Measurements from ENCODE around the gene LCK. TPM values are rescaled to one million over a fixed set of nuclear protein-coding genes. Genes with fewer than 3 reads are reported as not detected.
A peak's percentile ranks its signal among the peaks of the same experiment; 100 is the strongest.

The LCK gene
- 16.6 and 16.8 TPM in 2 replicates for total RNA-seq

DNA sequence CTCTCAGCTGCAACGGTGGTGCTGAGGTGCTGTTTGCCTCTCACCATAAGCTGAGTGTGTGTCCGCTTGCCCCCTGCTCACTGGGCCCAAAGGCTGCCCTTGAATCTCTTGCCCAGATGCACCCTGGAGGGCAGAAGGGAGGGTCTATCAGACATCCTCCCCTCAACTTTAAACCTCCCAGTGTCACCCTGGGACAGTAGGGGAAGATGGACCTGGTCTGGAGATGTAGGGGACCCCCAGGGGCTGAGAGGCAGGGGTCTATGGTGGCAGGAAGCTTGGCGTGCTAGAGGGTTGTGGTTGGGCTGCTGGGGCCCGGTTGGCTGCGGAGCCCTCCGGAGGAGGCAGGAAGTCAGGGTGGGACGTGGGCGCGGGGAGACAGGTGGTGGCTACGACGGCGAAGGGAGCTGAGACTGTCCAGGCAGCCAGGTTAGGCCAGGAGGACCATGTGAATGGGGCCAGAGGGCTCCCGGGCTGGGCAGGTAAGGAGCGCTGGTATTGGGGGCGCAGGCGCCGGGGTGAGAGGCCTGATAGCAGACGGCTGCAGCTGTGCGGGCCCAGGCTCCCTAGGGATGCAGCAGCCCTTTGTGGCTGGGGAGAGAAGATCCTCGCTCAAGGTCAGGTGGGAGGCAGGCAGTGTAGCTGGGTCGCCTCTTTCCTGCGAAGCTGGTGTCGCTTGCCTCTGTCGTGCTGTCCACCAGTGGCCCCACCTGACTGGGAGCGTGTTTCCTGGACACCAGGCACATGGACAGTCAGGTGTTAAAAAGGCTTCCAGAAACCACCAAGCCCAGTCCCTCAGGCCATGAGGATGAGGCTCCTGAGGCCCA, at the start of gene LCK:
Gene LCK (plus strand): TSS at position 373 of the 824 bp plus-strand sequence. CDS start 23,065 bp downstream, outside the sequence.
- peaks cover 93% of the 10 kb centered on the region for H3K4me1 Mint-ChIP-seq
- ATAC-seq (ENCODE audit: low read depth) (peak; percentile 28), DNase-seq (peak; percentile 59)
- intact Hi-C loops (cut with micrococcal nuclease), result loop anchor here (1.0 to 5.0 kb wide), 9 partner anchors 10 to 178 kb away; partner anchors contain the start of genes BSDC1, CCDC28B, EIF3I and KPNA6
- CTCF ChIA-PET, result interaction anchor here (1.1 to 4.8 kb wide), 3 partner anchors 10 to 85 kb away, joined by 3 to 42 read pairs (median 27); partner anchors contain the start of genes HDAC1 and MARCKSL1
- POLR2A ChIA-PET, result interaction anchor here (0.5 to 7.2 kb wide), 22 partner anchors 8 to 488 kb away, joined by 3 to 142 read pairs (median 6); partner anchors contain the start of genes BSDC1, CCDC28B, EIF3I and HDAC1
- TF ChIP-seq, protein P1, sequence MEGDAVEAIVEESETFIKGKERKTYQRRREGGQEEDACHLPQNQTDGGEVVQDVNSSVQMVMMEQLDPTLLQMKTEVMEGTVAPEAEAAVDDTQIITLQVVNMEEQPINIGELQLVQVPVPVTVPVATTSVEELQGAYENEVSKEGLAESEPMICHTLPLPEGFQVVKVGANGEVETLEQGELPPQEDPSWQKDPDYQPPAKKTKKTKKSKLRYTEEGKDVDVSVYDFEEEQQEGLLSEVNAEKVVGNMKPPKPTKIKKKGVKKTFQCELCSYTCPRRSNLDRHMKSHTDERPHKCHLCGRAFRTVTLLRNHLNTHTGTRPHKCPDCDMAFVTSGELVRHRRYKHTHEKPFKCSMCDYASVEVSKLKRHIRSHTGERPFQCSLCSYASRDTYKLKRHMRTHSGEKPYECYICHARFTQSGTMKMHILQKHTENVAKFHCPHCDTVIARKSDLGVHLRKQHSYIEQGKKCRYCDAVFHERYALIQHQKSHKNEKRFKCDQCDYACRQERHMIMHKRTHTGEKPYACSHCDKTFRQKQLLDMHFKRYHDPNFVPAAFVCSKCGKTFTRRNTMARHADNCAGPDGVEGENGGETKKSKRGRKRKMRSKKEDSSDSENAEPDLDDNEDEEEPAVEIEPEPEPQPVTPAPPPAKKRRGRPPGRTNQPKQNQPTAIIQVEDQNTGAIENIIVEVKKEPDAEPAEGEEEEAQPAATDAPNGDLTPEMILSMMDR (IDR thresholded peaks at IDR 0.05), result no peak
- H3K27ac Mint-ChIP-seq, result peak within 1 kb of the TSS; percentile 97
- no peaks in the 10 kb centered on the region for H3K36me3 Mint-ChIP-seq (ENCODE audit: low read depth)
- H3K4me3 Mint-ChIP-seq, result peak within 1 kb of the TSS; percentile 78
- H3K9me3 Mint-ChIP-seq, result no peaks in the 10 kb centered on the region
- no peaks in the 10 kb centered on the region for H3K27me3 Mint-ChIP-seq

DNA sequence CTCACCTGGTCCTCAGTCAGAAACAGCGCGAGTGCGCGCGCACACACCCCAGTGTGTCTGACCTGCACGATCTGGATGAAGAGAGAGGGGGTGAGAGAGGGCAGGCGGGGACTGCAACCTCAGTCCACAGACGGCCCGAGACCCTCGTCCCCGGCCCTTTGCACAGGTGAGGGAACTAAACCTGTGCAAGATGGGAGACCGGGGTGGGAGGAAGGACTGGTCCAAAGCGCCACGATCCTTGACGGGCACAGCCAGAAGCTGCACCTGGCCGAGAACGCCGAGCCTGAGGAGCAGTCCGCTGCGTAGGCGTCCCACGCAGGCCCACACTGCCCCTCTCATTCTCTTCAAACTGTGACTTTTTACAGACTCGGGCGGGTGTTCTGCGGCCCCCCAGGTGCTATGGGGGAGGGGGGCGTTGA, 46.1 kb upstream of the LCK start:
- H3K9me3 Mint-ChIP-seq, result no peaks in the 10 kb centered on the region
- DNase-seq, result no peak
- intact Hi-C loops (cut with micrococcal nuclease), result loop anchor here (1.0 to 5.0 kb wide), 2 partner anchors 10 to 87 kb away; partner anchors contain the start of gene HDAC1
- CTCF ChIA-PET, result interaction anchor here (1.0 to 1.2 kb wide), 2 partner anchors 11 to 111 kb away, joined by 3 read pairs; no protein-coding TSS in a partner anchor
- peak overlapping the region; percentile 24 for H3K27ac Mint-ChIP-seq
- H3K4me3 Mint-ChIP-seq, result peak overlapping the region; percentile 85
- no peaks in the 10 kb centered on the region for H3K27me3 Mint-ChIP-seq
- TF ChIP-seq, protein P1 (IDR thresholded peaks at IDR 0.05), result no peak
- H3K36me3 Mint-ChIP-seq (ENCODE audit: low read depth), result peaks cover 31% of the 10 kb centered on the region
- ATAC-seq (ENCODE audit: low read depth), result no peak
- H3K4me1 Mint-ChIP-seq, result peaks cover 80% of the 10 kb centered on the region
- POLR2A ChIA-PET, result interaction anchor here (0.5 to 2.0 kb wide), 9 partner anchors 10 to 189 kb away, joined by 3 to 8 read pairs (median 5); partner anchors contain the start of genes BSDC1 and MARCKSL1

DNA sequence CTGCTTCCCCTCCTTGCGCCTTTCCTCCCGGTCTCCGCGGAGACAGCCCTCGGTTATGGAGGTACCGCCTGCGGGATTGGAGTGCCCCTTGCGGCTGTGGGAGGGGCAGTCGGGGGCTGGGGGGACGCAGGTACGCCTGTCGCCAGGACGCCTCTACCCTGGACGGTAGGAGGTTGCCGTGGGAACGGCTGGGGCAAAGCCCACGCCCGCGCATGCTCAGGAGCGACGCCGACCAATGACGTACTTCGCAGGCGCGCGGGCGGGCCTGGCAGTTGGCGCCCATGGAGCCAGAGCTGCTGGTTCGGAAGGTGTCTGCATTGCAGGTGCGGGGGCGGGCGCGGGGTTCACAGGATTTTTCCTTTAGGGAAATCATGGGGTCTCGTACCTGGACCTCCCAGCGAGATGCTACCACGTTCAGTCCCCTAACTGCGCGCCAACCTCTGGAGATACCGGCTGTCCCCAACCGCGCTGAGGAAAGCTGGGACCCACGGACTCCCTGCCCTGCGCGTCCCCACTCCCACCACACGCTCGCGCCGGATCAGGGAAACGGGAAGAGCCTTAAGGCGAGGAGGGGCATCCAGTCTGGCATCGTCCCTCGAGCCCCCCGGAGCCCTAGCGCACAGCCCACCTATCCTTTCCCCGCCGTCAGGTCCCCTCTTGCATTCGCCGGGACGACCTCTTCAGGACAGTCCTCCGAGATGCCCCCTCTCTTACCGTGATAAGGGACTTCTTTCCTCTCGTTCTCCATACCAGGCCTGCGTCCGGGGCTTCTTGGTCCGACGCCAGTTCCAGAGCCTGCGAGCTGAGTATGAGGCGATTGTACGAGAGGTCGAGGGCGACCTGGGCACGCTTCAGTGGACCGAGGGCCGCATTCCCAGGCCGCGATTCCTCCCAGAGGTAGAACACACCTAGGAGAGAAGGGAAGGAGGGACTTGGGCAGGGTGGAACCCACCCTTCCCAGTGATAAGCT, 45.4 kb upstream of the LCK start, which contains the start of gene IQCC:
Gene IQCC (plus strand): TSS at position 271 of the 970 bp plus-strand sequence. CDS start 11 bp downstream, at position 282.
- H3K27me3 Mint-ChIP-seq, result no peaks in the 10 kb centered on the region
- CTCF ChIA-PET, result interaction anchor here (1.2 to 2.7 kb wide), 2 partner anchors 10 to 111 kb away, joined by 3 to 15 read pairs; no protein-coding TSS in a partner anchor
- POLR2A ChIA-PET, result interaction anchor here (0.5 to 2.0 kb wide), 15 partner anchors 10 to 445 kb away, joined by 3 to 10 read pairs (median 4); partner anchors contain the start of genes BSDC1, HDAC1, MARCKSL1 and RBBP4
- no peaks in the 10 kb centered on the region for H3K9me3 Mint-ChIP-seq
- peak within 1 kb of the TSS; percentile 41 for H3K27ac Mint-ChIP-seq
- ATAC-seq (ENCODE audit: low read depth) (peak; percentile 45), DNase-seq (peak; percentile 76)
- peaks cover 74% of the 10 kb centered on the region for H3K4me1 Mint-ChIP-seq
- intact Hi-C loops (cut with micrococcal nuclease), result loop anchor here (1.0 kb wide), 1 partner anchor 10 kb away; no protein-coding TSS in a partner anchor
- H3K36me3 Mint-ChIP-seq (ENCODE audit: low read depth), result peaks cover 25% of the 10 kb centered on the region
- TF ChIP-seq, protein P1 (IDR thresholded peaks at IDR 0.05), result no peak
- peak within 1 kb of the TSS; percentile 85 for H3K4me3 Mint-ChIP-seq

DNA sequence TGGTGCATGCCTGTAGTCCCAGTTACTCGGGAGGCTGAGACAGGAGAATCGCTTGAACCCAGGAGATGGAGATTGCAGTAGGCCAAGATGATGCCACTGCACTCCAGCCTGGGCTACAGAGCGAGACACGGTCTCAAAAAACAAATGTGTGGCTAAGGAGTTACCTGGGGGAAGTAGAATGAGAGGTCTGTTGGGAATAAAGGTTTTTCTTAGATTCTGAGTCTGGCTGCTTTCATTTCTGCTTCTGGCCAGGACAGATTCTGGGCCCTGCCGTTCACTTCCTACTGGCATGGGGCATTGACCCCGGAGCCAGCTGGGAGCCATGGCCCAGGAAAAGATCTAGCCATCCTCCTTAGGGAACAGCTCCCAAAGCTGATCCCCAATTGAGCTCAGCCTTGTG, 42.6 kb upstream of the LCK start:
- ATAC-seq (ENCODE audit: low read depth) (peak; percentile 59), DNase-seq (no peak)
- peak overlapping the region; percentile 24 for H3K27ac Mint-ChIP-seq
- peak overlapping the region; percentile 35 for H3K4me3 Mint-ChIP-seq
- intact Hi-C loops (cut with micrococcal nuclease), result loop anchor here (1.0 kb wide), 1 partner anchor 14 kb away; the partner anchor contains the start of genes EIF3I and TMEM234
- H3K27me3 Mint-ChIP-seq, result no peaks in the 10 kb centered on the region
- CTCF ChIA-PET, result interaction anchor here (0.7 to 2.7 kb wide), 2 partner anchors 8 to 12 kb away, joined by 4 to 15 read pairs; no protein-coding TSS in a partner anchor
- H3K4me1 Mint-ChIP-seq, result peaks cover 59% of the 10 kb centered on the region
- H3K36me3 Mint-ChIP-seq (ENCODE audit: low read depth), result peaks cover 15% of the 10 kb centered on the region
- POLR2A ChIA-PET, result interaction anchor here (0.7 to 4.6 kb wide), 3 partner anchors 13 to 135 kb away, joined by 5 to 18 read pairs (median 8); partner anchors contain the start of genes EIF3I, KPNA6, TMEM234 and TMEM39B
- no peaks in the 10 kb centered on the region for H3K9me3 Mint-ChIP-seq
- TF ChIP-seq, protein P1 (IDR thresholded peaks at IDR 0.05), result no peak
